Activated CD4-positive, alpha-beta memory T cell treated with anti-CD3 and anti-CD28 coated beads for 36 hours (primary cell): Measurements from ENCODE around the gene IGSF6. TPM values are rescaled to one million over a fixed set of nuclear protein-coding genes. Genes with fewer than 3 reads are reported as not detected.

Experiments used
- CTCF ChIA-PET: fragments of 350-600 bp; sonication (Branson Sonifier 250); formaldehyde crosslinking; loops from one replicate; lab custom pipeline; 2021; ENCODE audit warnings: antibody characterized with exemption, inconsistent platforms; lab: Charles Lee
- POLR2A ChIA-PET: fragments of 350-600 bp; sonication (Branson Sonifier 250); formaldehyde crosslinking; loops from one replicate; lab custom pipeline; 2021; ENCODE audit warnings: antibody characterized with exemption; lab: Charles Lee
- DNase-seq: peaks from one replicate; pipeline ENCODE4 v3.0.0-alpha.2; 2020
- H3K27ac Mint-ChIP-seq: one replicate; pipeline ENCODE4 v1.8.0; 2021; ENCODE audit warnings: mixed read lengths
- H3K27me3 Mint-ChIP-seq: one replicate; pipeline ENCODE4 v1.8.0; 2021; ENCODE audit warnings: mixed read lengths
- H3K36me3 Mint-ChIP-seq: one replicate; pipeline ENCODE4 v1.8.0; 2021; ENCODE audit warnings: mixed read lengths
- H3K4me1 Mint-ChIP-seq: one replicate; pipeline ENCODE4 v1.8.0; 2021; ENCODE audit warnings: low read depth, mixed read lengths
- H3K4me3 Mint-ChIP-seq: one replicate; pipeline ENCODE4 v1.8.0; 2021; ENCODE audit warnings: mild to moderate bottlenecking, mixed read lengths
- H3K9me3 Mint-ChIP-seq: one replicate; pipeline ENCODE4 v1.8.0; 2021; ENCODE audit warnings: mixed read lengths
- intact Hi-C: fragments of 100-400 bp; cut with micrococcal nuclease; formaldehyde crosslinking; loops from one replicate; pipeline ENCODE4 v1.15.1; 2023
- total RNA-seq, 2 experiments: library from RNA; stranded (reverse); gene quantifications; one replicate each; pipeline ENCODE4 v1.2.3, GENCODE V29; 2021

Gene IGSF6
- total RNA-seq, 2 experiments from 2014 or later = 0.12 to 0.14 TPM

- Mint-ChIP-seq H3K27ac (peak overlapping the region; percentile 59), H3K36me3 (peaks cover 50% of the 10 kb centered on the region), H3K4me1 (peaks cover 47% of the 10 kb centered on the region), H3K4me3 (no peak overlapping the region), H3K9me3 (no peaks in the 10 kb centered on the region), H3K27me3 (no peaks in the 10 kb centered on the region)
- DNase-seq = peak; percentile 43
- intact Hi-C loops = loop anchor here (1.0 to 2.0 kb wide), 2 partner anchors 18 to 26 kb away; no protein-coding TSS in a partner anchor
- ChIA-PET CTCF (interaction anchor here (0.8 to 1.0 kb wide), 2 partner anchors 14 to 842 kb away, joined by 3 read pairs; no protein-coding TSS in a partner anchor), POLR2A (interaction anchor here (1.5 kb wide), 1 partner anchor 11 kb away, joined by 3 read pairs; no protein-coding TSS in a partner anchor)
Observed at GRCh38 chr16:21626659-21627277, 25.6 kb downstream of the IGSF6 start.

GRCh38 chr16:21625026-21625425 lies 27.4 kb downstream of the IGSF6 start:
- Mint-ChIP-seq H3K4me3 (no peak overlapping the region), H3K27ac (no peak overlapping the region), H3K9me3 (no peaks in the 10 kb centered on the region), H3K4me1 (peaks cover 55% of the 10 kb centered on the region), H3K36me3 (peaks cover 52% of the 10 kb centered on the region), H3K27me3 (no peaks in the 10 kb centered on the region)
- POLR2A ChIA-PET = interaction anchor here (0.6 kb wide), 1 partner anchor 65 kb away, joined by 3 read pairs; no protein-coding TSS in a partner anchor
- CTCF ChIA-PET = interaction anchor here (0.6 kb wide), 1 partner anchor 40 kb away, joined by 3 read pairs; no protein-coding TSS in a partner anchor
- no peak for DNase-seq
- intact Hi-C loops = no loop called here

GRCh38 chr16:21622545-21622944 lies 29.9 kb downstream of the IGSF6 start:
- intact Hi-C loops = loop anchor here (1.0 kb wide), 1 partner anchor 25 kb away; no protein-coding TSS in a partner anchor
- ChIA-PET CTCF (interaction anchor here (1.3 to 4.7 kb wide), 4 partner anchors 16 to 35 kb away, joined by 4 to 15 read pairs (median 4); no protein-coding TSS in a partner anchor), POLR2A (no interaction called here)
- no peak overlapping the region for H3K4me3 Mint-ChIP-seq
- H3K27me3 Mint-ChIP-seq = no peaks in the 10 kb centered on the region
- H3K27ac Mint-ChIP-seq = no peak overlapping the region
- H3K9me3 Mint-ChIP-seq = no peaks in the 10 kb centered on the region
- DNase-seq = no peak
- peaks cover 47% of the 10 kb centered on the region for H3K36me3 Mint-ChIP-seq
- H3K4me1 Mint-ChIP-seq = peaks cover 64% of the 10 kb centered on the region

DNA sequence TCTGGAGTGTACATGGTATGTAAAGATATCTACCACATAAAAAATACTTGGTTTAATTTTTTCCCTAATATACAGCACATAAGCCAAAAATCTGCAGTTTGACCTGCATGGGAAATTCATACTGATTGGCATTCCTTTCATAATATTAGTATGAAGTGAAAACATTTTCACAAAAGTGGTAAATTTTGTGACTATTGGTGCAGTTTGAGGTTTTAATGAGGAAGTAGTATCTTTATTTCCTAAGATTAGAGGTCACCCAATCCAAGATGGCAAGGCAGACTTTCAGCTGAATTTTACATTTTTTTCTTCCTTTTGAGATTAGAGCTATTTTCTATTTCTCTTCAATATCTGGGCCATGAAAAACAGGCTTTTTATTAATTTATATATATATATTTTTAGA lies 31.8 kb downstream of the IGSF6 start:
- intact Hi-C loops = no loop called here
- no peak overlapping the region for H3K4me3 Mint-ChIP-seq
- H3K27me3 Mint-ChIP-seq = no peaks in the 10 kb centered on the region
- H3K36me3 Mint-ChIP-seq = peaks cover 39% of the 10 kb centered on the region
- H3K27ac Mint-ChIP-seq = no peak overlapping the region
- CTCF ChIA-PET = interaction anchor here (1.6 to 4.7 kb wide), 2 partner anchors 21 to 37 kb away, joined by 4 to 15 read pairs; no protein-coding TSS in a partner anchor
- POLR2A ChIA-PET = no interaction called here
- no peaks in the 10 kb centered on the region for H3K9me3 Mint-ChIP-seq
- no peak for DNase-seq
- H3K4me1 Mint-ChIP-seq = peaks cover 57% of the 10 kb centered on the region

DNA sequence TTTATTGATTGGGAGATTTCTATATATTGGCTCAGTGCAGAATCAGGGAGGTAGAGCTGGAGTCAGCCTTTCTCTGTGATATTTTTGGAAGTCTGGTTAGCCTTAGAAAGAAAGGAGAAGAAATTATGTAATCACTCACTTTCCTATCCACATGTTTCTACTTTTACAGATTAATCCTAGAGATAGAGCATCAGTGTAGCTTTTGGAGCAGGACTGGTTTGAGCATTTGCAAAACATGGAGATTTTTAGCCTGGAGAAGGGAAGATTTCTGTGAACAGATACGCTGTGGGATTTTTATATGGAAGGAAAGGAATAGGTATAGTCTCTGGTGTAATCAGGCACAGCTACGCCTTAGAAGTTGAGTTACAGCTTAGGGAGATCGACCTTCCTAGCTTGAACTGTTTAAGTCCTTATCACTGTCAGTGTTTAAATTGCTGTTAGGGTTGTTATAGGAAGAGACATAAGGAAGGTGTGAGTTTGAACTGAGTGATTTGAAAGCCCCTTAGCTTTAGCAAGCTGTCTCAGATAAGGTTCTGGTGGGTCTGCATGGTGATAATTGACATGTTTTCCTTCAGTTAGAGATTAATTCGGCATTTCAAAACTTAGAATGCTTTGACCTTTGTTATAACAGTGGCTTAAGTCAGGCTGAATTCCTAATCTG lies 32.5 kb downstream of the IGSF6 start:
- Mint-ChIP-seq H3K36me3 (peaks cover 32% of the 10 kb centered on the region), H3K4me3 (no peak overlapping the region), H3K27me3 (no peaks in the 10 kb centered on the region), H3K9me3 (no peaks in the 10 kb centered on the region), H3K4me1 (peaks cover 56% of the 10 kb centered on the region), H3K27ac (no peak overlapping the region)
- CTCF ChIA-PET = interaction anchor here (4.7 kb wide), 1 partner anchor 21 kb away, joined by 15 read pairs; no protein-coding TSS in a partner anchor
- DNase-seq = no peak
- POLR2A ChIA-PET = interaction anchor here (0.6 kb wide), 1 partner anchor 22 kb away, joined by 3 read pairs; no protein-coding TSS in a partner anchor
- intact Hi-C loops = no loop called here

GRCh38 chr16:21618281-21618680 lies 34.1 kb downstream of the IGSF6 start:
- Mint-ChIP-seq H3K4me1 (peaks cover 51% of the 10 kb centered on the region), H3K27me3 (no peaks in the 10 kb centered on the region), H3K36me3 (peaks cover 25% of the 10 kb centered on the region), H3K9me3 (no peaks in the 10 kb centered on the region), H3K27ac (no peak overlapping the region), H3K4me3 (no peak overlapping the region)
- DNase-seq = no peak
- intact Hi-C loops = no loop called here
- ChIA-PET CTCF (interaction anchor here (0.6 kb wide), 1 partner anchor 14 kb away, joined by 3 read pairs; no protein-coding TSS in a partner anchor), POLR2A (no interaction called here)

DNA sequence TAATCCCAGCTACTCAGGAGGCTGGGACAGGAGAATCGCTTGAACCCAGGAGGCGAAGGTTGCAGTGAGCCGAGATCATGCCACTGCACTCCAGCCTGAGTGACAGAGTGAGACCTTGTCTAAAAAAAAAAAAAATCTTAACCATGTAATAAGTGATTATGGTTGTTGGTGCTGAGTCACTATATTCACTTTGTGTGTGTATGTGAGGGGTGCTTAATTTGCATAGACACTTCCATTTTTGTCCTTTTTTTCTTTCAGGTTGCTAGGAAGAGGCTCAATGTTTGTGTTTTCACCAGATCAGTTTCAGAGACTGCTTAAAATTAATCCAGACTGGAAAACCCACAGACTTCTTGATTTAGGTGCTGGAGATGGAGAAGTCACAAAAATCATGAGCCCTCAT lies 34.8 kb downstream of the IGSF6 start:
- DNase-seq = no peak
- ChIA-PET POLR2A (no interaction called here), CTCF (no interaction called here)
- Mint-ChIP-seq H3K4me3 (no peak overlapping the region), H3K27ac (no peak overlapping the region), H3K4me1 (peaks cover 50% of the 10 kb centered on the region), H3K27me3 (no peaks in the 10 kb centered on the region), H3K36me3 (peaks cover 24% of the 10 kb centered on the region), H3K9me3 (no peaks in the 10 kb centered on the region)
- intact Hi-C loops = no loop called here

DNA sequence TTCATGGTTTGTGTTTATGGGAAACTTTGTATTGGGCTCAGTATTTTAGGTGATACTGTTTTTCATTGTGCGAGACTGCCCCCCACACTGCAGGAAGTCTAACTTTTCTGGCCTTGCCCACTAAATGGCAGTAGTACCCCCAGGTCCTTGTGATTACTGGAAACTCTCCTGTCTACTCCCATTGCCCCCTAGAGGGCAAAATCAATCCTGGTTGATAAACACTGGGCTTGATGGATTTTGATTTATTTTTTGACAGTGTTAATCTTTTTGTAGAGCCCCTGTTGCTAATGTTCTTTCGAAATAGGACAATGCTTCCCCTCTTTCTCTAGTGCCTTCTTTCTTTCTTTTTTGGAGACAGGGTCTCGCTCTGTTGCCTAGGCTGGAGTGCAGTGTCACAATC lies 37.5 kb downstream of the IGSF6 start:
- DNase-seq = no peak
- peaks cover 20% of the 10 kb centered on the region for H3K36me3 Mint-ChIP-seq
- CTCF ChIA-PET = no interaction called here
- no peak overlapping the region for H3K4me3 Mint-ChIP-seq
- intact Hi-C loops = no loop called here
- no peaks in the 10 kb centered on the region for H3K27me3 Mint-ChIP-seq
- no peaks in the 10 kb centered on the region for H3K9me3 Mint-ChIP-seq
- POLR2A ChIA-PET = no interaction called here
- H3K27ac Mint-ChIP-seq = no peak overlapping the region
- peaks cover 58% of the 10 kb centered on the region for H3K4me1 Mint-ChIP-seq

DNA sequence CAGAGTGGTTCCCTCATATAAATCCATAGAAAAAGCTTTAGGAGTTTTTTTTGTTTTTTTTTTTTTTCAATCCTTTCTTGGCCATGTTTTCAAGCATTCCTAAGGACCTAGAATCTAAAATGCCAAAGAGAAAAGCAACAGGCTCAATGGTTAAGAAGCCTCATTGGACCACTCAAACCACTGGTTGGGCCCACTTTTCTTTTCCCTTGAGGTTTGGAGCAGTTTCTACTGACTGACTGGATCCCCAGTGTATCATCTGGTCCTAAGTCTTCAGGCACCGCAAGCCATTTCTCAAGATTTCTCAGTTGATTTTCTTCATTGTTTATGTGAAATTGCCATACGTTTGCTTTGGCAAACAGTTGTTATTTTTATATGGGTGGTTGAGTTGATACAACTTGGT lies 38.6 kb downstream of the IGSF6 start:
- H3K4me3 Mint-ChIP-seq = no peak overlapping the region
- no peak overlapping the region for H3K27ac Mint-ChIP-seq
- intact Hi-C loops = no loop called here
- ChIA-PET CTCF (no interaction called here), POLR2A (no interaction called here)
- H3K27me3 Mint-ChIP-seq = no peaks in the 10 kb centered on the region
- H3K4me1 Mint-ChIP-seq = peaks cover 61% of the 10 kb centered on the region
- no peaks in the 10 kb centered on the region for H3K9me3 Mint-ChIP-seq
- no peak for DNase-seq
- peaks cover 13% of the 10 kb centered on the region for H3K36me3 Mint-ChIP-seq

GRCh38 chr16:21613361-21613760 lies 39.0 kb downstream of the IGSF6 start:
- DNase-seq = no peak
- H3K27me3 Mint-ChIP-seq = no peaks in the 10 kb centered on the region
- intact Hi-C loops = no loop called here
- H3K36me3 Mint-ChIP-seq = peaks cover 12% of the 10 kb centered on the region
- ChIA-PET CTCF (interaction anchor here (0.7 to 1.2 kb wide), 2 partner anchors 9 to 32 kb away, joined by 3 read pairs; no protein-coding TSS in a partner anchor), POLR2A (no interaction called here)
- no peak overlapping the region for H3K4me3 Mint-ChIP-seq
- no peak overlapping the region for H3K27ac Mint-ChIP-seq
- H3K9me3 Mint-ChIP-seq = no peaks in the 10 kb centered on the region
- H3K4me1 Mint-ChIP-seq = peaks cover 65% of the 10 kb centered on the region

DNA sequence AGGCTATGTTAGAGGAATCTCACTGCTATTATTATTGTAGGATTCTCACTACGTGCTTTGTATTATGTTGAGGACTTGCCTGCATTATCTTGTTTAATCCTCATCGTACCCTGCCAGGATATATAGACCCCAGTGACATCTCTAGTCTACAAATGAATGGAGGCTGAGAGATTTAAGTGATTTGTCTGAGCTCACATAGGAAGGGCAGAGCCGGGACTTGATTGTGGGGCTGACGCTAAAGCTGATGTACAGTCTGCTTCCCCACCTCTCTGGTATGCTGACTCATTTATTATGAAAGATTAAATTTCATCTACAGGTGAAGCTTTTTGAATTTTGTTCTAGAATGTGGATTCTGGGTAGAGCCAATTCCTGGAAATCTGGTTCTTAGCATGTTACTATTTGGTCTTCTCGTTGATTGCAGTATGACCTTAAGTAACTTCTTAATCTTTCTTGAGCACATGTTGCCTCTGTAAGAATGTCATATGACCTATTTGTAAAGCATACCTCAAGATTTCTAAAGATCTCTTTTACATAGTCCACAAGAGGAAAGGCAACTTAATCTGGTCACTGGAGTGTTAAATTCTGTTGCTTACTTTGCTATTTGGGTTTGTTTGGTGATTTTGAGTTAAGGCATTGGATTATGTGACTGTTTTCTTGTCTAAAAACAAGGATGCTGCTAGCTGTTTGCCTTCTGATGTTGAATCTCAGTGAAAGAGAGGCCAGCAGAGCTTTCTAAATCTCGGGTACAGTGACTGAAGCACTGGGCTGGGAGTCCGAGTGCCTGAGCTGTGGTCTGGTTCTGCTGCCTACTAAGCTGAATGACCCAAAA lies 40.6 kb downstream of the IGSF6 start:
- Mint-ChIP-seq H3K4me1 (peaks cover 70% of the 10 kb centered on the region), H3K27ac (peak overlapping the region; percentile 26), H3K27me3 (no peaks in the 10 kb centered on the region), H3K36me3 (peaks cover 10% of the 10 kb centered on the region), H3K9me3 (no peaks in the 10 kb centered on the region), H3K4me3 (no peak overlapping the region)
- intact Hi-C loops = no loop called here
- CTCF ChIA-PET = interaction anchor here (0.6 to 1.0 kb wide), 2 partner anchors 24 to 45 kb away, joined by 3 read pairs; no protein-coding TSS in a partner anchor
- POLR2A ChIA-PET = interaction anchor here (1.0 kb wide), 1 partner anchor 11 kb away, joined by 4 read pairs; no protein-coding TSS in a partner anchor
- peak; percentile 32 for DNase-seq
